CD4-positive, alpha-beta T cell treated with Interleukin-15 for 1 hour (primary cell): ENCODE data around the gene RPGR.

Source experiments
- DNase-seq: peaks from one replicate; pipeline ENCODE4 v3.0.0-alpha.2; 2020

RPGR gene

GRCh38 chrX:38318606-38319005 is 8.7 kb downstream of the RPGR start:
- DNase-seq = no peak

DNA sequence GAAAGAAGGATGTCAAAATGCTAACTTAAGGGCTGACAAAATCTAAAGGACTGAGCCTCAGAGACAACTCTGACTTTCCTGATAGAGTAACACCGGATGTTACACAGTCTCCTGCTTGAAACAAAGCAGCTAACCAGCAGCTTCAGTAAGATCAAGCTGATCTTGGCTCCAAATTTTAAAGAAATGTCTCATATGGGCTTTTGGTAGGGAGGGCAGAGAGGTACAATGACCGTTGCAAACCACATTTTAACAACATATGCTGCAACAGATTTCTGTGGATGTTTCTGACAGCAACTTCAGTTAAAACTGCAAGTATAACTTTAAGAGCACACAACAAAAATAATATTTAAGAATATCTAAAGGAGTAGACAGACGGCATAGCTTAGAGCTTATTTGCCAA is 9.1 kb downstream of the RPGR start:
- DNase-seq = no peak

DNA sequence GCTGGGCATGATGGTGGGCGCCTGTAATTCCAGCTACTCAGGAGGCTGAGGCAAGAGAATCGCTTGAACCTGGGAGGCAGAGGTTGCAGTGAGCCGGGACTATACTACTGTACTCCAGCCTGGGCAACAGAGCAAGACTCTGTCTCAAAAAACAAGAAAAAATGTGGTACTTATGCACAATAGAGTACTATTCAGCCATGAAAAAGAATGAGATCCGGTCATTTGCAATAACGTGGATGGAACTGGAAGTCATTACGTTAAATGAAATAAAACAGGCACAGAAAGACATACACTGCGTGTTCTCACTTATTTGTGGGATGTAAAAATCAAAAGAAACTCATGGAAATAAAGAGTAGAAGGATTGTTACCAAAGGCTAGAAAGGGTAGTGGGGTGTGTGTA is 12.1 kb downstream of the RPGR start:
- no peak for DNase-seq

DNA sequence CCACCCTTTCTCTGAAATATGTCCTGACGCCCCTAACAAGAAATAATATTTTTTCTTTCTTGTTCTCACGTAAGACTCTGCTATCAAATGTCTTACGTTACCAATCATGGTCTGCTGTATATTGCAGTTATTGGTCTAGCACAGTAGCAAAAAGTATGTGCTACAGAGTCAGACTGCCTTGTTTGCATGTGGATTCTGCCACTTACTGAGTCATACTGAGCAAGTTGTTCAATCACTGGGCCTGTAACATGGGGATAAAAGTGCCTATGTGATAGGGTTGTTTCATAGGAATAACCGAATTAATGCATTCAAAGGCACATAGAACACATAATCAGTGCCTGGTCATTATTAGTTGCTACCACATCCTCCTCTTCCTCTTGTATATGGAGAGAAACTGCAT is 14.1 kb downstream of the RPGR start:
- no peak for DNase-seq

DNA sequence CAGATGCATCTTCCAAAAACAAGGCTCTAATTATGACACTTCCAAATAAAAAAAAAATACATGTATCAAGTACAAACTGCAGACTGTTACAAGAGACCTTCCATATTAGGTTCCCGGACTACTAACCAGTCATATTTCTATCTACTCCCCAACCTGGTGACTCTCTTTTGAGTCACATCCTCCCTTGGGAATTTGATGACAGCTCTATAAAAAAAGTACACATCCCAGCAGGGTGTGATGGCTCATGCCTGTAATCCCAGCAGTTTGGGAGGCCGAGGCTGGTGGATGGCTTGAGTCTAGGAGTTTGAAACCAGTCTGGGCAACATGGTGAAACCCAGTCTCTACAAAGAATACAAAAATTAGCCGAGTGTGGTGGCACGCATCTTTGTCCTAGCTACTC is 14.9 kb downstream of the RPGR start:
- DNase-seq = no peak

- no peak for DNase-seq
These were observed 15.6 kb downstream of the RPGR start for GRCh38 chrX:38311743-38312142.

- no peak for DNase-seq
These were observed 21.3 kb downstream of the RPGR start for GRCh38 chrX:38305971-38306370.

GRCh38 chrX:38304010-38304409 is 23.3 kb downstream of the RPGR start:
- DNase-seq = no peak

GRCh38 chrX:38293741-38294140 is 33.6 kb downstream of the RPGR start:
- no peak for DNase-seq

GRCh38 chrX:38287674-38288073 is 39.6 kb downstream of the RPGR start:
- no peak for DNase-seq

DNA sequence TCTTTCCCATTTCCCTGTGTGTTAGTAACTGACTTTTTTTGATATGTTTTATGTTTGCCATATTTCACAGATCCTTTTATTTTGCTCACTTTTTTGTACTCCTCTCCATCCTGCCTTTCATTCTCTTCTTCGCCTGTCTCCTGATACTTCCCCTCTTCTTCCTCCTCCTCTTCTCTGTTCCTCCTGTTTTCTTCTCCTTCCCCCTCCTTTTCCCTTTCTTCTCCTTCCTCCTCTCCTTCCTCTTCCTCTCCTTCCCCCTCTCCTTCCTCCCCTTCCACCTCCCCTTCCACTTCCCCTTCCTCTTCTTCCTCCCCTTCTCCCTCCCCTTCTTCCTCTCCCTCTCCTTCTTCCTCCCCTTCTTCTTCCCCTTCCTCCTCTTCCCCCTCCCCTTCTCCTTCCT is 41.7 kb downstream of the RPGR start:
- DNase-seq = no peak

GRCh38 chrX:38282049-38282448 is 45.3 kb downstream of the RPGR start:
- no peak for DNase-seq

DNA sequence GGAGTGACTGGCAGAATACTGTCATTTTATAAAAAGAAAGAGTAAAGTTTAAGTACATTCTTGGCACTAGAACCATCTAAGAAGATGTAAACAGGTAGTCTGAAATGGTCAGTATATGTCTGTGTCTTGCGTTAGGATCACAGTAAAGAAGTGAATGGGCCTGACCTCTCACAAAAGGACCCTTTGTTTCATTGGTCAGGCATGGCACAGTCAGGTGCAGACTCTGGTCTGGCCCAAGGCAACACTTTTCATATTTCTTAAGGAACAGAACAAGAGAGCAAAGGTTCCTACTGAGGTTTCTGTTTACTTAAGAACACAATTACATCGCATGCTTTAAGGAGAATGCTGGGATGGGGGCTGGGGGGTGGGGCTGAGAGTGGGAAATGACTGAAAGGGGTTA is 48.1 kb downstream of the RPGR start:
- no peak for DNase-seq

DNA sequence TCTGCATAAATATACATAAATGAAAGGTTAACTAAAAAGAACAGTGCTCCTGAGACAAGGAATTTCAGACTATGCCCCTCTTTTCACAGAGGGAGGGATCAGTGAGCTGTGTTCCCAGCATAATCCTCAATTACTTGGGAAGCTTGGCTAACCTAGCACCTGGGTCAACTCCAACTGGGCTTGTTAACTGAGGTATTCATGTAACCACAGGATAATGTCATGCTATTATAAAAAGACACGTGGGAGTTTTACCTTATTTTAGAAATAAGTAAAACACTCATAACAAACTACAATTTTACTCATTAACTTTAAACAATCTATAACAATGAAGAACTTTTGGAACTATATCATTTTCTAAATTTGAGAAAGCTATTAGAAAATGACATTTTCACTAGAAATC is 48.6 kb downstream of the RPGR start:
- no peak for DNase-seq

DNA sequence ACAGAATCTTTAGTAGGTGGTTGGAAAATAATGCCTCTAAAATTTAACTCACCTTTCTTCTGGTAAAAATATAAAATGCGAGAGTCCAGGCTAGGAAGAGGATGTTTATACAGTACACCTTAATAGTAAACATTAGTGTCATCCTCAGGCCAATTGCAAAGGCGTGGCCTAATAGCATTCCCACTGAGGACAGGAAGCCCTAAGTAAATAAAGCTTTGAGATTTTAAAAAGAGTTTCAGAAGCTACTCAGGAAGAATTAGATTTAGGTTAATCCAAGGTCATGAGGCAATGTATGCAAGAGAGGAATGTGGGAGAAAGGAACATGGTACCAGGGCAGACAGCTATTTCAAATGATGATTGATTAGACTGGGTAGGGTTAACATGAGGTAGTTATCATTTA is 49.5 kb downstream of the RPGR start:
- DNase-seq = no peak

- DNase-seq = no peak
These were observed 50.2 kb downstream of the RPGR start for GRCh38 chrX:38277136-38277535.

DNA sequence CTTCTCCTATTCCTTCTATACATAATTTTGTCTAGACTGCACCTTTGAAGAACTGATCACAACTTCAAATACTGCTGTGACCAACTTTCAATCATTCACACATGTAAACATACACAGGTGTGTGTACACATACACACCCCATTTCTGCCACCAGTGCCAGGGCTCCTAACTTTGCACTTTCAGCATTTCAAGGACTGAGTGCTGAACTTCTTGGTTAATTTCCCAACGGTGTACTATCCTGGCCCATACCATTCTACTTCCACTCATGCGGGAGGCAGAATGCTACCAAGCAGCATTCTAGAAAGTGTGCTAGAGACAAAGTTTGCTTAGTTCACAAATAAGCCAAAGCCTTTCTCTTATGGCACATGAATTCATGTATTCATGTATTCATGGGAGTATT is 51.2 kb downstream of the RPGR start:
- no peak for DNase-seq

DNA sequence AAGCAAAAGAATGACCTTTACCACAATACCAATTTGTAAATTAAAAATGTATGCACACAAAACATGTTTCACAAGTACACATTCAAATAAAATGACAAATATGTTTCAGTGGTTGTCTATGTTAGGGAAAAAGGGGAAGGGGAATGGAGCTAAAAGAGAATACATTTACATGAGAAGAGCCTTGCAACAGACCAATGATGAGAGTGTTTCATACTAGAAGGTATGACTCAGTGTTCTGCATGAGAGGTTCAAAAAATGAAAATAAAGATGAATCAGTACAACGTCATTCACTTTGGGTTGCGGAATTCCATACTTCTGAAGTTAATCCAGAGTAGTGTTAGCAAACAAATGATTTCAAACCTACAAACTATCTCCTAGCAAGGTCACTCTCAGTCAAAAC is 51.7 kb downstream of the RPGR start:
- DNase-seq = no peak

DNA sequence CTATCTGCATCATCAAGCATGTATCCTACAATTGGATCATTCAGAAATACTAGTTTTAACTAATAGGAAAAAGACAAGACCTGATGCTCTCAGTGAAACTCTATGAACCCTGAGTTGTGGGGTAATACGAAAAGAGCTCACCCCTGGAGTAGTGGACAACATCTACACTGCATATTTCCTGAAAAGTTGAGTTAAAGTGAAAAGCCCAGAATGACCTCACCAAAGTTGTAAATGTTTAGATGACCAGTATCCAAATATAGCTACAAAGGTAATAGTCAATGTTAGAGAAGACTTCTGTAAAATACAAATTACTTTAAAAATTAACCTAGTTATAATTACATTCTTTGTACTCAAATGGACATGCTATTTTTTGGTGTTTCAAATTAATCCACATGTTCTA is 53.9 kb downstream of the RPGR start:
- DNase-seq = no peak

- no peak for DNase-seq
These were observed 56.1 kb downstream of the RPGR start for GRCh38 chrX:38271154-38271716.

- DNase-seq = no peak
These were observed 59.3 kb downstream of the RPGR start for GRCh38 chrX:38268011-38268410.

- no peak for DNase-seq
These were observed 64.3 kb downstream of the RPGR start for GRCh38 chrX:38262715-38263620.

- no peak for DNase-seq
These were observed 67.1 kb downstream of the RPGR start for GRCh38 chrX:38260231-38260630.

DNA sequence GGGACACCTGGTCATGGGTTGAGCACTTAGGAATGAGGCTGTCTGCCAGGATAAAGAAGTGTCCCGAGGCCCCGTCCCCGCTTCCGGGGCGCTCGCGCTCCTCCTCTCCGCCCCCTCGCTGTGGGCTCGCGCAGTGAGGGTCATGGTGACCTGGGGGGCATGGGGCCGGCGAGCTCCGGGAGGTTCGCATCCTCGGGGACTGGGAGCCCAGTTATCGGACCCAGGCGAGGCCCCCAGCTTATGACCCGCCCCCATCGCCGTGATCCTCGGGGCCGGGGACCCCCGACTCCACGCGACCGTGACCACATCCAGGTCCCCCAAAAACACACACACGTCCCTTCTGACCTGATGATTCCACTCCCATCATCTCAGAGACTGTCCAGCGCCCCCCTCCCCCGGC is 71.3 kb downstream of the RPGR start:
- no peak for DNase-seq

GRCh38 chrX:38249965-38250364 is 77.3 kb downstream of the RPGR start:
- no peak for DNase-seq
